DMS79 (cell line): ENCODE measurements around the gene CCR7.

Experiments
- DNase-seq: peaks from one replicate; lab custom pipeline; 2025; lab: John Stamatoyannopoulos, UW

The CCR7 gene

DNA sequence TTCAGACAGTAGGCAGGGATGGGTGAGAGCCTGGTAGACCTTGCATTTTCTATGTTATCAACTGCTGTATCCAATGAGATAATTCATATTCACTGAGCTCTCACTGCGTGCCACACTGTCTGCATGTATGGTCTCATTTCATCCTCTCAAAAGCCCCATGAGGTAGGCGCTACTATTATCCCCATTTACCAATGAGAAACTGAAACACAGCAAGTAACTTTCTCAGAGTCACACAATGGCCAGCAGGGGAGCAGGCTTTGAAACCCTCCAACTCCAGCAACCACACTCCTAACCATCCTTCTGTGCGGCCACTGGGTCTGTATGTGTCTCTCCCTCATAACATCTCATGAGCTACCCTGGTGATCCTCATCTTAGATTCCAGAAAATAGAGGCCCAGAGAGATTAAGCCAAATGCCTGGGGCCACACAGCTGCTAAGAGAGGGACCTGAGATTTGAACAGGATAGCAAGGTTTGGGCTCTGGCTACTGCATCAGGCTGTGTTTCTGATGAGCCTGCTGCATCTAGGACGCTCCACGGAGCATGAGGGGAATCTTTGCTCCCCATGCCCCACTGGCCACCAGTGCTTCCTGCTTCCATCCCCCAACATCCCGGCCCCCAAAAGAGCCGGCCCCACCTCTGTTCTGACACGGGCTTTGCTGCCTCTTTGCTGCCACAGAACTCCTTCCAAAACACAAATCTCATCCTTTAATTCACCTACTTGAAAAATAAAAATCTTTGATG is 3.2 kb downstream of the CCR7 start:
- no peak for DNase-seq

DNA sequence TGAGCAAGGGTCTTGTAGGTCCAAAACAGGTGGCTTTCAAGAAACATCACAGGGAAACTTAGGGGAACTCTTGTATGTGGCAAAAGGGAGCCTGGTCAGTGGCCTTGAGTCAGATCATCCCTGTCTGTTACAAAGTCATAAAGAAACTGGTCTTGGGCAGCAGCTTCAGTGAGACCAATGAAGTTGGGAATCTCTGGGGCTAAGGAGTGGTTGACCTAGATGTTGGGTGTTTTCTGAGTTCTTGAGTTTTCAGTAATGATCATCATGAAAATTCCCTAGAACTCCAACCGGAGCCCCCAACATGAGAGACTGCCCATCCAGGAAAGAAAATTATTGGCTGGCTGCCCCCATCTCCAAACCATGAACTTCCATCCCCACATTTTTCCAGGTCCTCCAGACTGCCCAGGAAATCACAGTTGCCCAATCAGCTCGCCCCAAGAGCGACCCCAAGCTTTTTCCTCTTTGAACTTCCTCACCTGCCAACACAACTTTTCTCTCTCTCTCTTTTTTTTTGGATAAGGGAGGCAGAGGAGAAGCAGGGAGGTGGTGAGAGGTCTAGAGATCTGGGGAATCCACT is 3.9 kb downstream of the CCR7 start:
- DNase-seq = no peak

DNA sequence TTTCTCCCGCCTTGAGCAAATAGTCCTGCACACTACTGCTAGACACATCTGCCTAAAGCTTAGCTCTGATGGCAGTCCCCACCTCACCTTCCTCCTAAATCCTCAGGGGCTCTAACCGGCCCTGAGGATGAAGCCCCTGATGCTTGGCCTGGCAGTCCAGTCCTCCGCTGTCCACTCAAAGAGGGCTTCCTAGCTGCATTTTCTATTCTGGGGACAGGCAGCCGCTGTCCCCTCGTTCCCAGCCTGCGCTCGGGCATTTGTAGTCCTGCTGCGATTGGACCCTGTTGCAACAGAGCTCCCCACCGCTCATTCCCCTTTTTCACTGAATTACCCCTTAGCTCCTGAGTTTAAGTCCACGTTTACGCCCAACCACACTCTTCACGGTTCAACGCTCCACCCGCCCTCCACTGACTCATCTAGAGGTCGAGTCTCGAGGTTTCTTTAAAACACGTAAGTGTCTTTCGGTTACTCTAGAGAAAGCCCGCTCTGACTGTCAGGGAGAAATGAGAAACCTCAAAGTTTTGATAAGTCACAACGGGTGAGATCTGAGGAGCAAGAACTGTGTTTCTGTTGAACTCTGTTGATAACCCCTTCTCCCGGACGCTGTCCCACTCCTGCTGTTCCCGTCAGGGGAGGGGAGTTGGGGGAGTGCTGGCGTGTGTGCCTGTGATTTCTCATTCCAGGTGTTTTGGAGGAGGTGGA is 4.5 kb downstream of the CCR7 start:
- no peak for DNase-seq

DNA sequence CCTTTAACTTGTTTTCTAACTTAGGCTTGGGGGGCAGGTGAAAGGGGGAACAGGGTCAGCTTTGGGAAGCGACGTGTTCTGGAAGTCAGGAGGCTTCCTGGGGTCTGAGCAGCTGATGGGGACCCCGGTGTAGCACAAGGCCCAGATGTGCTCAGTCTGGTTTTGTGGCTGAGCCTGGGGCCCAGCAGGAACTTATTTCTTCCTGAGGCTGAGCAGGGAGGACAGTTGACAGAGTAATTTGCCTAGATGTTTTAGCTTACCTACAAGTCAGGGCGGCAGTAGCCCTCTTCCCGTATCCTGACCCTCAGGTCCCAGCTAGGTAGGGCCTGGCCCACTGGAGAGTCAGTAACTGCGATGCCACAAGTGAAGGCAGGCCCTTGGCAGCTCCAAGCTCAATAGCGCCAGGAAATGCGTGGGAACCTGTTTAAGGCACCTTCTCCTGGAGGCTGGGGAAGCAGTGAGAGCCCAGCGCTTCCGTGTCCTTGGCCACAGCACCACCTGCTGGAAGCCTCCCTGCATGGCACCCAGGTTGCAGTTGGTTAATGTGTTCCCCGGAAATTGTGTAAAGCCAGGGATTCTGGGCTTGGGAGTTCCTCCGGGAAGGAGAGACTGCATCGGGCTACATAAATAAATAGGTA is 5.2 kb downstream of the CCR7 start:
- peak; percentile 73 for DNase-seq

DNA sequence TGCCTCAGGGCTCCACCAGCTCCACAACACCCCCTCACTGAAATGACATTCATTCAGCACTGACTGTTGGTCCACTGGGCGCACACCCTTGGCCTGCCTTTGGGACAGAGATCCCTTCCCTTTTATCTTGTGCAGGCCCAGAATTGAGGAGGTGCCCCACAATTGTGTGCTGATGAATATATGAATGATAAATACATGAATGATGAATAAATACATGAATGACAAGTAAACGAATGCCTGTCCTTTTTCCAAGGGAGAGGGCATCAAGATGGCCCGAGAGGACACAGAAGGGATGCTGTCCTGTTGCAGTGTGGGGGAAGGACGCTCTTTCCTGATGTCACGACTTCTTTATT is 5.7 kb downstream of the CCR7 start:
- no peak for DNase-seq

DNA sequence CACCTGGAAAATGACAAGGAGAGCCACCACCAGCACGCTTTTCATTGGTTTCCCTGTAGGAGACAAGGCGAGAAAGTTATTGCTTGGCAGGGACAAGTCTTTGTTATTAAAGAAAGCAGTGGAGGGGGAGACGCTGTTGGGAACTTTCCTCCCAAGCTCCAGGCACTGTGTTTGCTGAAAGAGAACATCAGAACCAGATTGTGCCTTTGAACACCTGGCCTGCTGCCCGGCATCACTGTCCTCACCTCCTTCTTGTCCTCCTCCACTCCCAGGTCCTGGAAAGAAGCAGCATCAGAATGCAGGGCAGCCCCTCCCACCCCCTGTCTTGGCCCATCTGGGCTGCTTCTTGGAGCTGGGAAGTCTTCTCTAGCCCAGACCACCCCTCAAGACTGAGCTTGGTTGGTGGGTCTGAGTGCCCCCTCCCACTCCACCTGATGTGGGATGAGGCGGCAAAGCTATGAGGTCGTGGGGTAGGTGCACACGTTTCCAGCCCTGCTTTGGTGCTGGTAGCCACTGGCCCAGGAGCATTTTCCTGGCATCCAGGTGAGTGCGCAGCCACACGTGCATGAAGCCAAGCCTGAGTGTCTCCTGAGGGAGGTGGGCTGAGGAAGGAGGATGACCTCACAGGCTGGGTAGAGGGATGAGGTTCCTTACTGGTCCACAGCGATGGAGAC is 6.2 kb downstream of the CCR7 start:
- DNase-seq = no peak

DNA sequence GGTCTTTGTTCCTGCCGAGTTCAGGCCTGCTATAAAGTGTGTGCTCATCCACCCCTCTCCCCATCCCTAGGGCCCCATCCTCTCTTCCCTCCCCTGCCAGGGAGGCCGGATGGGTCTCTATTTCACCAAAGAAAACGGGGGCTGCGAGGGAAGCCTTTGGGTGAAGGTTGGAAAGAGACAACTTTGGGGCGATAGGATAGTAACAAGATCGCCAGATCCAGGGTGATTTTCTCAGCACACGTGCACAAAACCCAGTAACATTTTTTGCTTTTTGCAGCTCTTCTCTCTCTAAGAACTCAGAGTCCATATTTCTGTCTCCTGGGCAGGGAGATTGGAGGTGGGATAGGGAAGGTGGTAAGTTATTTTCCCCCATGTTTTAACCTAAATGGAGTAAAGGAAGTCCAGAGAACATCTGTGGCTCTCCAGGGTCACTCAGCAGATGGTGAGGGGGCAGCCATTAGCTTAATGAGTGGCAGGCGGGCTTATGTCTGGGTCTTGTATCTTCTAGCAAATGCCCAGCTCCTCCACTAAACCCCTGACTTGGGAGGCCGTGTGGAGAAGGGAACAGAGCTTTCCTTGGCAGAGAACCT is 6.9 kb downstream of the CCR7 start:
- DNase-seq = no peak

DNA sequence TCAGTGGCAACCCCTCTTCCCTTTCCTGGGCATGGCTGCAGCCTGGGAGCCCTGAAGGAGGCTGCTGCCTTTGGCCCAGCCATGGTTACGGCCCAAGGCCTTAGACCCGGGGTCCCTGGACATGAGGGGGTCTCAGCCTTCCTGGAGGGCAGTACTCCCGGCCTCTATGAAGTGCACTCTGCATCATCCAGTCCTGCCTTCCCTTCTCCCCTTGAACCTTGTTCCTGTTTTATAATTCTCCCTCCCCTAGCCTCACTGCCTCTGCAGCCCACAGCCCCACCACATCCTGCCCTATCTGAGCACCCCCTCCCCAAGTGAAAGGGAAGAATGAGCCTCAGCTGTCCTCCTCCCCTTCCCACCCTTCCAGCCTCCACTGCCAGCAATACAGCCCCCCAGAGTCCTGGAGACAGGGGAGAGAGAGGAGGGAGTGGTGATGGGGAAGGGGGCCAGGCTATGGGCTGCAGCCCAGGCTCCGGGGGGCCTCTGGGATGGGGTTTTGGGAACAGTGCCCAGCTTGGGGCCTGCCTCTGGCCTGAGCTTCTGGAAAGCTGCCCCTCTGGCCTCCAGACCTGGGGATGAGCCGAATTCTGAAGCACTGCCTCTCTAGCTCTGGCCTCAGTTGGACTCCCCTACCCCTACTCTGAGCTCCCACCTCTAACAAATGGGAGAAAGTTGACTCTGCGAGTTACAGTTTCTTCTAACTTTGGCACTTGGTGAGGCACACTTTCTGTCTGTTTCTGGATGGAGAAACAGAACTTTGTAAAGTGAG is 7.6 kb downstream of the CCR7 start:
- no peak for DNase-seq

DNA sequence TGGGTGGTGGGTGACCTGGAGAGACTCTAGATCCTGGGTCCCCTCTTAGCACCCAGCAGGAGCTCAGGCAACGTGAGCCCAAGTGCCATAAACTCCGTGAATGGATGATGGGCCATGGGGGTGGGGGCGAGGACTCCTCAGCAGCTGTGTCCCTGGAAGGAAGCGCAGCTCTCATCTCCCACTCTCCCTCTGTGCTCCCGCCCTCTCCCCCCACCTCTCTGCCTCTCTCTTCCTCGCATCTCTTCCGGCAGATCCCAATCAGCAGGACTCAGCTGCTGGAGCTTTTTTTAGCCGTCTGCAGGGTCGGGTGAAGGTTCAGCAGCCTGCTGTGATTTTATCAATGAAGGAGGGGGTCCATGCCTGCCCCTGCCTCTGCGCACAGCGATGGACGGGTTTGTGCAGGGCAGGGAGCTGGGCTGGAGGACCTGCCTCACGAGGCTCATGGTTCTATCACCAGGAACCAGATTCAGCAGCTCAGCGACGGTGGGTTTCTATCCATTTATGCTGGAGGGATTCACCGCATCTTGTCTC is 8.3 kb downstream of the CCR7 start:
- peak; percentile 36 for DNase-seq

DNA sequence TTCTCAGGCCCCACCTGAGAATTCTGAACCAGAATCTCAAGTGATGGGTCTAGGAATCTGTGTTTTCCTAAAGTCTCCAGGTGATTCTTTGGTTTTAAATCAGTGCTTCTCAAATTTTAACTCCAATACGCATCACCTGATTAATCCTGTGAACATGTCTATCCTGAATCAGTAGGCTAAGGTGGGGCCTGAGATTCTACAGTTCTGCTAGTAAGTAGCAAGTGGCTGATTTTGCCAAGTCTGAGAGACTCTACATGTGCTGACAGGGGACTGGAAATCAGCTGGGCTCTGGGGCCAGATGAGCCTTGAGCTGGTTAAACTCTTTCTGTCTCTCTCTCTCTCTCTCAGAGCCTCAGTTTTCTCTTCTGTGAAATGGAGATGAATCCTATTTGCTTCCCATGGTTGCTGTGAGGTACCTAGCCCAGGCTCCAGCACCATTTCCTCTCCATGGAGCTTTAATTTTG is 9.0 kb downstream of the CCR7 start:
- no peak for DNase-seq

DNA sequence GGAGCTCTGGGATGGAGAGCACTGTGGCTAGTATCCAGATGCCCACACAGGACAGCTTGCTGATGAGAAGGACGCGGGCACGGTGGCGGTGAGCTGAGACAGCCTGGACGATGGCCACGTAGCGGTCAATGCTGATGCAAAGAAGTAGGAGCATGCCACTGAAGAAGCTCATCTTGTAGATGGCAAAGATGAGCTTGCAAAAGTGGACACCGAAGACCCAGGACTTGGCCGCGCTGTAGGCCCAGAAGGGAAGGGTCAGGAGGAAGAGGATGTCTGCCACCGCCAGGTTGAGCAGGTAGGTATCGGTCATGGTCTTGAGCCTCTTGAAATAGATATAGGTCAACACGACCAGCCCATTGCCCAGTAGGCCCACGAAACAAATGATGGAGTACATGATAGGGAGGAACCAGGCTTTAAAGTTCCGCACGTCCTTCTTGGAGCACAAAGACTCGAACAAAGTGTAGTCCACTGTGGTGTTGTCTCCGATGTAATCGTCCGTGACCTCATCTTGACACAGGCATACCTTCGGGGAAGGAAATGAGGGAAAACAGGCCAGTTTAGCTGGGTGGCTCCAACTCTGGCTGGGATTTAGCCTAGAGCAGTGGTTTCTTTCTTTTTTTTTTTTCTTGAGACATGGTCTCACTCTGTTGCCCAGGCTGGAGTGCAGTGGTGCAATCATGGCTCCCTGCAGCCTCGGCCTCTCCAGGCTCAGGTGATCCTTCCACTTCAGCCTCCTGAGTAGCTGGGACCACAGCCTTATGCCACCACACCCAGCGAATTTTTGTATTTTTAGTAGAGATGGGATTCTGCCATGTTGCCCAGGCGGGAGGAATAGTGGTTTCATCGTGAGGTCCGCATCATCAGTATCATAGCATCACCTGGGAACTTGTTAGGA is 9.7 kb downstream of the CCR7 start:
- DNase-seq = no peak

DNA sequence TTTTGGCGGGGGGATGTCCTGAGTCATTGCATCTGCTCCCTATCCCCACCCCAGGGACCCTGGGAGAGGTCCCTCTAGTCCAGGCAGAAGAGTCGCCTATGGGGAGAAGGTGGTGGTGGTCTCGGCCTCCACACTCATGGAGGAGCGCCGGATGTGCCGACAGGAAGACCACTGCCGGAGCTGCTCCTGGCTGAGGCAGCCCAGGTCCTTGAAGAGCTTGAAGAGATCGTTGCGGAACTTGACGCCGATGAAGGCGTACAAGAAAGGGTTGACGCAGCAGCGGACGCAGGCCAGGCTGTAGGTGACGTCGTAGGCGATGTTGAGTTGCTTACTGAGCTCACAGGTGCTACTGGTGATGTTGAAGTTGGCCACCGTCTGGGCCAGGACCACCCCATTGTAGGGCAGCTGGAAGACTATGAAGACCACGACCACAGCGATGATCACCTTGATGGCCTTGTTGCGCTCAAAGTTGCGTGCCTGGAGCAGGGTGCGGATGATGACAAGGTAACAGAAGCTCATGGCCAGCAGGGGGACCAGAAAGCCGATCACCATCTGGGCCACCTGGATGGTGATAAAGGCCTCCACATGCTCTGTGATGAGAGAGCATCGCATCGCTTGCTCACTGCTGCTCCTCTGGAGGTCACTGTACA is 10.5 kb downstream of the CCR7 start:
- no peak for DNase-seq

DNA sequence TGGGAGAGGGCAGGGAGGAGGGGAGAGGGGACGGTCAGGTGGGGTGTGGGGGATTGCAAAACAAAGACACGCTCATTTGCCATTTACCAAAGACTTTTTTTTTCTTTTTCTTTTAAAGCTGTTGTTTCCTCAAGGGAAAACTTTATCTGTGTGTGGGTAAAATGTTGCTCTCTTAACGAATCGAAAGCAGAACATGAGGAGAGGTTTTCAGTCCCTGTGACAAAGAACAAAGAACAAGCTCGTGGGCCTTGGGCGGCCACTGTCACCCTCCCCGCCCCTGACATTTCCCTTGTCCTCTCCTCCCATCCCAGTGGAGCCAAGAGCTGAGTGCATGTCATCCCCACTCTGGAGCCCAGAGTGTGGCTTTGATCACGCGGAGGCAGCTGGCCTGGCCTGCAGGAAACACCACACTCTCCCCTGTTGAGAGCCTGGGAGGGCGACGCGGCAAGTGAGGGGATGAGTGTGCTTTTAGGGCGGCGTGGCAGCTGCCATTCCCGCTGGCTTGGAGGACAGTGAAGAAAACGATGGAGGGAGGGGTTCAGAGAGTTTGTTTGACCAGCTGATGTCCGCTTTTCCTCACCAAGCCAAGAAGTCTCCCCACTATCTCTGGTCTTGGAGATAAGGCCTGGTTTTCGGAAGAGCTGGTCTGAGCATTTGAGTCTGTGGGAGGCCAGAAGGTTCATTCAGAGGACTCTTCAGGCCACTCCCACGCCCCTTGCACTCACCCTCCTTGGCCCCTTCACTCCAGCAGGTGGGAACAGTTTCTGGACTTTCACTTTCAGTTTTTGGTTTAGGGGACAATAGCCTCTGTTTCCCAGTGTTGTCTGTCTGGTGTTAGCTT is 11.4 kb downstream of the CCR7 start:
- DNase-seq = peak; percentile 74

DNA sequence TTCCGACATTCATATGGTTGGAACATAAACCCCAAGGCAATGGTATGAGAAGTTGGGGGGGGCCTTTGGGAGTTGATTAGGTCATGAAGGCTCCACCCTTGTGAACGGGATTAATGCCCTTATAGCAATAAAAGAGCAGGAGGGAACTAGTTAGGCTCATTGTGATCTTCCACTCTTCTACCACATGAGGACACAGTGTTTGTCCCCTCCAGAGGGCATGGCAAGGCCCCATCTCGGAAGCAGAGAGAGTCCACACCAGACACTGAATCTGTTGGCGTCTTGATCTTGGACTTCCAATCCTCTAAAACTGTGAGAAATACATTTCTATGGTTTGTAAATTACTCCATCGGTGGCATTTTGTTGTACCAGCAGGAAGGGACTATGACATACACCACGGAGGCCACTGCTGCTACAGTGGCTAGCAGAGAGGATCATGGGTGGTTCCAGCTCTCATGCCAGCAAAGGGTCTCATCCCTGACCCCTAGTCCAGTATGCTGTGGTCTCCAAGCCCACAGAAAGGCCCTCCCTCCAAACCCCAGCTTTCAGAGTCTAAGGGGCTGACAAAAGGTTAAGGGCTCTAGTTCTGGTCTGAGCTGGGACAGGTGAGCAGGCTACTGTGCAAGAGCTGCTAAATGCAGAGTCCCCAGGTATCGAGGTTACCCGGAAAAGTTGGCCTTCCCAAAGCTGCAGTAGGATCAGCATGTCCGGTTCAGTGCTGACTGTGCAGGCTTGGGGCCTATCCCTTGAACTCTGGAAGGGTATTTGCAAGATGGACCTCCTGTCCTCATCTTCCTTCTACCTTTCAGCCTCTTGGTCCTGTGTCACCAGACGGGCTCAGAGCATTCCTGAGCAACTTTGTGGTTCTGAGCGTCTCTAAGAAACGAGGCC is 12.2 kb downstream of the CCR7 start:
- DNase-seq = no peak

DNA sequence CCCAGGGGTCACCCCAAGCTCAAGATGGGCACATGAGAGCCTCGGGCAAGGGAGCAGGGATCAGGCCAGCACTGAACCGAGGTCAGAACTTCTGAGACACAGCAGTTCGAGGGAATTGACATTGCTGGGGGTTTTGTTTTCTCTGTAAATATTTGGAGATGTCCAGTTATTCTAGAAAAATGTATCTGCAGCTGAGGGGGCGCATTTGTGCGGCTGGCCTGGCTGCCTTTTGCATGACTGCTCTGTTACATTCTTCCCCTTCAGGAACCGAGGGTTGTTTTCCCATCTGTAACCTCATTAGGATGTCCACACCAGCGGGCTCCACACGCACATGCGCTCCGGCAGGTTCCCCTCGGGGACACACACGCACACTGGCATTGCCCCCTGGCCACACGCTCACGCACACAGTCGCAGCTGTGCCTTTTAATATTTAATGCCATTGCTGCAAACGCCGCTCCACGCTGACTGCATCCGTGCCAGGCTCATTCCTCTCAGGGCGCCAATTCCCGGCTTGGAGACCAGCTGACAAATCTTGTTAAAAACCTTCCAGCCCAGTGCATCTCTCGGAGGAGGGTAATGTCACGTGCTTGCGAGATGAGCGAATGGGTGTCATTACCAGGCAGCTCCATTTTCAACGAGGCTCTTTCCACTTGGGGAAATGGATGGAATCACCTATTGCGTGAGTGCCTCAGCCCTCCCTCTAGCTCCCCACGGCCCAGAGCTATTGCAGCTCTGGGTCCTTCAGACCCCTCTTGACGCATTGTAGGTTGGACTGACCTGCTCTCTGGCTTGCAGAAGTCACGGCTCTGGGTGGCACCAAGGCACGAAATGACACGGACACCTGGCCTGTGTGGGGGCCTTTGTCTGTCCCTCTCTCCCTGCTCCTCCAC is 13.1 kb downstream of the CCR7 start:
- DNase-seq = peak; percentile 66
